Measurements from ENCODE around the gene HRH3.

The HRH3 gene

GRCh38 chr20:62228982-62229545 is 9.0 kb upstream of the HRH3 start:
- DNase-seq, result no peak

- no peak for DNase-seq
Measured at GRCh38 chr20:62227977-62228958, 8.2 kb upstream of the HRH3 start.

DNA sequence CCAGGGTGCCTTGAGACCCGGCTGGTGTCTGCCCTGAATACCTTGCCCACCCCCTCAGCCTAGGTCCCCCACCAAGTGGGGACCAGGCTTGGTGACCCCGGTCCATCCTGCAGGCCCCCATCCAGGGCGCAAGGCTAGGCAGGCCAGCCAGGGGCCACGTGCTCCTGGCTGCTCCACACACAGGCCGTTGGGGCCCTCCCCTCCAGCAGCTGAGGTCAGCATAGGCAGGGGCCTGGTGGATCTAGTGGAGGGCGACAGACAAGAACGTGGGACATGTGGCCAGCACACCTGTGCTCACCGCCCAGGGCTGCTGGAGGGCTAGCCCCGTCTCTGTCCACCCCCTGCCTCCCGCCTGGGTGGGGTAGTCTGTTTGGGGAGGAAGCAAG is 7.5 kb upstream of the HRH3 start:
- no peak for DNase-seq

DNA sequence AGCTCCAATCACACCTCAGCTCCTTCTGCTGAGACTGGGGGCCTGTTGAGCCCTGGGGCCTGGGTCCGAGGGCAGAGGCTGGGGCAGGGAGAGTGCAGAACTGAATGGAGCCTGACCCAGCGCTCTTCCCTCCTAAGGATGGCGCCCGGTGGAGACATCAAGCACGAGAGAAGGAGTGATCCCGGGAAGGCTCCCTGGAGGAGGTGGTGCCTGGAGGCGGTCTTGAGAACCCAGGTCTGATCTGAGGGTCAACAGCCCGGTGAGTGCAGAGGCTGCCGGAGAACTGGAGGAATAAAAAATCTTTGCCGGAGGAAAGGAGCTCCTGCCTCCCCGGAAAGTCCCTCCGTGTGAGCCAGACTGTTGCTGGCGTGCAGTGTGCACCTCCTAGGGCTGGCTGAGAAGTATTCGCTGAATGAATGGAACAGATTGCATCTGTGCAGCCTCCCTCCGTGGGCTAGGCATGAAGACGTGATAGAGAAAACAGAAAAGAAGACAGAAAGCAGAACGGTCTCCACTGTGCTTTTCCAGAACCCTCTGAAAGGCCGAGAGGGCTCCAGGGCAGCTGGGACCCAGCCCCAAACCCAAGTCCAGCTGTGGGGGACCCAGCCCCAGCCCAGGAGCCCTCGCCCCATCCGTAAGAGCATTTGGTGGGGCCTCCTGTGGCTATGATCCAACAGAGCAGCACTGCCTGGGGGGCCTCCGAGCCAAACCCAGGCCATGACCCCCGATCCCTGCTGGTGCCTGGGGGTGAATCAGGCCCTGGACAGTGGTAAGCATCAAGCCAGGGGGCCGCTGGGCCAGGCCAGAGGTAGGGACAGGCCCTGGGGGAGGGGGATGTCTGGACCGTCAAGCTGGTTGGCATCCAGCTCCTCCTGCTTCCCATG is 6.9 kb upstream of the HRH3 start:
- DNase-seq, result no peak

- no peak for DNase-seq
Measured at GRCh38 chr20:62225820-62226635, 6.0 kb upstream of the HRH3 start.

DNA sequence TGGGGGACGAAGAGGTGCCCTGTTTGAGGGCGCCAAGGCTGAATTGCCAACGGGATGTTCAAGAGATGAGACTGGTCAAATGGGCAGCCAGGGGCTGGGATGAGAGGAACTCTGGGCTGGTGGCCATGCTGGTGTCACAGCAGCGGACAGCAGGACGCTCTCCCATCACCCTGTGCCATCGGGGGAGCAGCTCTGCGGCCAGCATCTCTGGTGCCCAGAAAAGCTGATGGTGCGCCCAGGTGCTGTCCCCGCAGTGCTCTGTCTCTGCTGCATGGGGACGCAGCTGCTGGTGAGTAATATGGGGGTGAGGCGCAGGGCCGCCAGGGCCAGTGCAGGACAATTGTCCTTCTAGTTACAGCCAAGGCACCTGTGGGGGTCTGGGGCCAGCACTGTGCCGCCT is 4.9 kb upstream of the HRH3 start:
- DNase-seq, result no peak

DNA sequence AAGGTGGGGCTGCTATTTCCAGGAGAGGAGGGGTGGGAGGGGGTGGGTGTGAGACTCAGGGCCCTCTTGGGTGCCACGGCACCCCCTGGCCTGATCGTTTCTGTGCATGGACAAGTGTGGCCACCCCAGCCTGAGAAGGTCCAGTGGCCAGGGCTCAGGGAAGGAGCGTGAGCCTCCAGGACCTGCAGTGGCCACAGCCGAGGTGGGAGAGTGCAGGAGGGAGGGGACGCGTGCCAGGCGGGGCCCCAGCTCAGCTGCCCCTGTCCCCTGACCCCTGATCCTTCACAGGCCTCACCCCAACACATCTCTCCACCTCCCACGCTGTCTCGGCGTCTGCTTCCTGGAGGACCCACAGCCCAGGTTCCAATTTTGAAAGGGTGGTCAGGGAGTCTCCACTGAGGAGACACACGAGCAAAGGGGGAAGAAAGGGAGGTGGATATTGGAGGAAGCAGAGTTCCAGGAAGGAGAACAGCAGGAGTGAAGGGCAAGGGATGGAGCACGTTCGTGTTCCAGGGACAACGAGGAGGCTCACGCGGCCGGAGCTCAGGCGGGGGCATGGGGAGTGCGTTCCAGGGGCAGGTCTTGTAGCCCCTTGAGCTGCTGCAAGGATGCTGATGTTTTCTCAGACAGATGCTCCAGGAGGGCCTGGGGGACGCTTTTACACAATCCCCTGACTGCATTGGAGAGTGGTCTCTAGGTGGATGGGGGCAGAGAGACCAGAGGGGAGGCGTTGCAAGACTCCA is 4.2 kb upstream of the HRH3 start:
- no peak for DNase-seq

DNA sequence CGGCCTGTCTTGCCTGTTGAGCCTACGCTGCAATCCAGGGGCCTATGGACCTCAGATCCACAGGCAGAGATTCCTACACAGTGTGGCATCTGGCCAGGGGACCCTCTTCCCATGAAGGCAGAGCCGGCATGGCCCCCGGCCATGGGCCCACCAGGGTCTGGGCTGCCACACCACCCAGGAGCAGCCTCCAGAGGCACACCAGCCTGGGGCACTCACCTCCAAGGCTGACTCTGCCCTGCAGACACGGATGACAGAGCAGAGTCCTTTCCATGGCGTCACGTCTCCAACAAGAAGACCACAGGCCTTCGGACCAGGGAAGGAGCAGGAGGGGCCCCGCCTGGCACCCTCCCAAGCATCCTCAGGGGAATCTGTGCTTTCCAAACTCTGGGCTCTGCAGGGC is 3.5 kb upstream of the HRH3 start:
- no peak for DNase-seq

GRCh38 chr20:62222972-62223371 is 2.9 kb upstream of the HRH3 start:
- DNase-seq, result no peak

DNA sequence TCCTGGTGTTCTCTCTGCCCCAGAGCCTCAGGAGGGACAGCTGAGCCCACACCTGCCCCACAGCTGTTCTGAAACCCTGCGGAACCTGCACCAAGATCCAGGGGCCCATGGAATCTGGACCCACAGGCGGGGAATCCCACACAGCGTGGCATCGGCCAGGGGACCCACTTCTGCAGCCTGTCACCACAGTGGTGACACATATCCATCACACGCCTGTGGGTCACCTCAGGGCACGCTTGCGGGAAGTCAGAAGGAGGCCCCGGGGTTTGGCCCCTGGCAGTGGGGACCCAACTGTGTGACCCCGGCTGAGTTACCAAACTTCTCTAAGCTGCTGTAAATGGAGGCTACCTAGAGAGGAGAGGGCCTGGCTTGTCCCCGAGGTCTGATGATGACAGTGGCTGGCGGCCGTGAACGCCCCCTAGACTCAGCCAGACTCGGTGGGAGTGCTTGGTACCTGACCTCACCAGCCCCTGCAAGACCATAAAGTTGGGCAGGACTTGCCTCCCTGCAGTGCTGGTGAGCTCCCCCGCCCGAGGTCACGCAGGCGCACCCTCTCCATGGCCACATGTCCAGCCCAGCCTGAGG is 2.3 kb upstream of the HRH3 start:
- DNase-seq, result no peak

DNA sequence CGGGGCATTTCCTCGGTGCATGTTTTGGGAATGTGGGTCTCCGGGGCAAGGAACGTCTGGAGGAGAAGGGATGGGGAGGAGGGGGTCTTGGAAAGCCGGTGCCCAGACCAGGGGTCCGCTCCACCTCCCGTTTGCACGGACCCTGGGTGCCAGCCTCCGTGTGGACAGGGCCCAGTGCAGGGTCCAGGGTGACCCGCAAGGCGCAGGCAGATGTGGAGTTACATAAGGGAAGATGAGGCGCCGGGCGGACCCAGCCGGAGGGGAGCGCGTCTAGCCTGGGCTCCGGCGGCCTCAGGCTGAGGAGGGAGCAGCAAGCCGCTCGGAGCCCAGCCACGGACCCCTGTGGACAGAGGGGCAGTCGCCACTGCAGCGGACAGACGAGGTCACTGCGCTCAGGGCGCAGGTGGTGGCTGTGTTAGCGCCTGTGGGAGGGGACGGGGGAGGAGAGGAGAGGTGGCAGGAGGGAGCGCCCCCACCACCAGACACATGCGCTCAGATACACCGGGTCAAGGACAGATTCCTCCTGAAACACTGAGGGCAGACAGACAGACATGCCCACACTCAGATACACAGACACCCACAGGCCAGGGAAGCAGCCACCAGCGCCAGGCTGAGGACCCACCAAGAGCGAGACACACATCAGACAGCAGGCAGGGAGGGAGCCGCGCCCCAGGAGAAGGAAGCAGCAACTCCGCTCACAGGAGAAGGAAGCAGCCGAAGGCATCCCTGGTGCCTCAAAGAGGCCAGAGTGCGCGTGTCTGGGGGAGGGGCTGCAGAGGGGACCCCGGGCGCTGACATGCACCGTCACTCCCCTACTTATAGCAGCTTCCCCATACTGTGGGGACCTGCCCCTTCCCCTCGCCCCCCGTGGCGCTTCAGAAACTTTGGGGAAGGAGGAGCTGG is 839 bp upstream of the HRH3 start:
- no peak for DNase-seq

DNA sequence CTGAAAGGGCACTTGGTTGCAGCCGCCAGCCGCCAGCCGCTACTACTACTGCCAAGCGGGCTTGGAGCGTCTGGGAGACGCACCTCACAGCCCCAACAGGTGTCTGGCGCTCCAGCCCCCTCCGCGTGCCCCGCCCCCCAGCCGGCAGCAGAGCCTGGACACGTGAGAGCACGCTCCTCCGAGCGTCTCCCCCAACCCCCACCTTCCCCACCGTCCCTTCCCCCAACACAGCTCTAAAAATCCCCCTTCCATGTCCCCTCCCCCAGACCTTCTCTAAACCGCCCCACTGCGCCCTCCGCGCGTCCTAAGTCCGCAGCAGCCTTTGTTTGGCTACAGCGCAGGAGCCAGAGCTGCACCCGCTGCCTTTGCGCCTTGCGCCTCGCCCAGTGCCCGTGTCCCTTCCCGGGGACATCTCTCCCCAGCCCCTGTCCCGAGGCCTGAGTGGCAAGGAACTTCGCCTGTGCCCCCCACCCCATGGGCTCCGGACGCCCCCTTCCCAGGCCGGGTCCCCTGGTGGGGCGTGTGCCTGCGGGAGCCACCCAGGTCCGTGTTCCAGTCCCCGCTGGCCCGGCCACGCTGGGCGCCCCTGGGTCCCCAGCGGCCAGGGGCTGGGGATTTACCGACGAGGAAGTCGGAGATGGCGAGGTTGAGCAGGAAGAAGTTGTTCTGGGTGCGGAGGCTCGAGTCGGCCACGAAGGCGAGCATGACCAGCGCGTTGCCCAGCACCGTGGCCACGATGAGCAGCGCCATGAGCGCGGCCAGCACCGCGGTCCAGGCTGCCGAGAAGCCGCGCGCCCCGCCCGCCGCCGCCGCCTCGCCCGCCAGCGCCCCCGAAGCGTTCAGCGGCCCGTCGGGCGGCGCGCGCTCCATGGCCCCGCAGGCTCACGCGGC is 732 bp downstream of the HRH3 start:
- no peak for DNase-seq

- no peak for DNase-seq
Measured at GRCh38 chr20:62217913-62218773, 1.9 kb downstream of the HRH3 start.

DNA sequence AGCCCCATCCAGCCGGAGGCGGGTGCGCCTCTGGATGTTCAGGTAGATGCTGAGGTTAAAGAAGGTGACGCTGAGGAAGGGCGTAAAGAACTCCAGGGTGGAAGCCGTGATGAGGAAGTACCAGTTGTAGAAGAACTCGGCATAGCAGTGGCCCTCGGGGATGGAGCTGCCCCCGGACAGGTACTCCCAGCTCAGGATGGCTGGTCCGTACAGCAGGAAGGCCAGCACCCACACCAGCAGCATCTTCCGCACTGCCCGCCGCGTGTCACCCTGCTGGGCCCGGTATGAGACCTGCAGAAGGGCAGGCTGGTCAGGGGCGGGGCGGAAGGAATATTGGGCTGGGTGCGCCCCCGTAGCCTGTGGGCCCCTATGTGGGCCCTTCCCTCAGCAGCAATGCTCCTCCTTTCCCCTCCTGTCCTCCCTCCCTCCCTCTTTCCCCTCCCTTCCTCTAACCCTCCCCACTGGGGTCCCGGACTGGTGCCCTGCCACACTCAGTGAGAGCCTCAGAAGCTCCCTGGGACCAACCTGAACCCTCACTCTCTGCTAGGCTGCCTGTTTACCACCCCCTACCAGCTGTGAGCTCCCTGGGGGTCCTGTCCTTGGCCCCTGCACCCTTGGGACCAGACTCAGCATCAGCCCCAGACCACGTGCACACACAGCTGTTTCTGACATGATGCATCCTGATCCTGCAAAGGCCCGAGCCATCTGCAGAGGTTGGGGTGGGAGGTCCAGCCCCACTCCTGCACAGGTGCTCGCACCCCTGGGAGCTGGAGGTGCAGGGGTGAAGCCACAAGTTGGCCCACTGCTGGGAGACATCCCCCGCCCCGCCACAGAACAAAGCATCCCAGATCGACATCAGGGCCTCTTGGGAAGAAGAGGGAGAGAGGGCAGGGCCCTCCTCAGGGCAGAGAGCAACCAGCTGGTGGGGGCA is 3.2 kb downstream of the HRH3 start:
- no peak for DNase-seq

DNA sequence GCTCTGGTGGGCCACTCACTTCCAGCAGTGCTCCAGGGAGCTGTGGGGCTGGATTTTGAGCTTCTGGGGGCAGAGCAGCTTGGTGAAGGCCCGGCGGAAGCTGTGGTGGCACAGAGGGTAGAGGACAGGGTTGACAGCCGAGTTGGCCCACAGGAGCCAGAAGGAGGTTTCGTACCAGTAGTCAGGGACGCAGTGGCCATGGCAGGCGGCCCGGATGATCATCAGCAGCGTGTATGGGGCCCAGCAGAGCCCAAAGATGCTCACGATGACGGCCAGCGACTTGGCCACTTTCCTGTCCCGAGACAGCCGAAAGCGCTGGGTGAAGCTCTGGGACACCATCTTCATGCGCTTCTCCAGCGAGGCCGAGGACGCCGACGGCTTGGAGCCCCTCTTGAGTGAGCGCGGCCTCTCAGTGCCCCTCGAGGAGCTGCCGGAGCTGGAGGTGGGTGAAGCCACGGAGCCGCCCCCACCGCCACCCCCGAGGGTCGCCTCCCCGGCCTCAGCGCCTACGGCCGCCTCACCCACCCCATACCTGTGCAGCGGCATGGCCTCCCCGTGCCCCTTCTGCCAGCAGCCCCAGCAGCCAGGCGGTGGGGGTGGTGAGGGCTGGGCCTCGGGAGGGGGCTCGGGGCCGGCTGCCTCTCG is 4.0 kb downstream of the HRH3 start:
- DNase-seq, result no peak

Data from activated CD4-positive, alpha-beta T cell treated with anti-CD3 and anti-CD28 coated beads, Interleukin-2, Interleukin-6, amounts not matched to agents 100 ng/mL and 50 ng/mL, durations not matched to agents 16 hours and 8 hours (primary cell).